A673 (cell line): ENCODE data around the gene PCDHGB6.

Experiments used
- EZH2 ChIP-seq: fragments of 200-600 bp; sonication (generic); IDR thresholded peaks from 2 replicates; pipeline ENCODE4 v1.6.1; 2017; ENCODE audit warnings: borderline replicate concordance, low read depth, mild to moderate bottlenecking, mixed read lengths, antibody characterized with exemption, low read length; ENCODE audit not compliant: poor library complexity, severe bottlenecking
- TF ChIP-seq, protein P1 (sequence below): fragments of 300-800, 200-600 bp; sonication (generic); conservative IDR thresholded peaks from 2 replicates; pipeline ENCODE4 v1.5.1; 2017; ENCODE audit warnings: low read depth, mild to moderate bottlenecking, antibody characterized with exemption, low read length, moderate library complexity, mixed read lengths

GRCh38 chr5:141431286-141431685 is 23.5 kb downstream of the PCDHGB6 start:
- TF ChIP-seq, protein P1, sequence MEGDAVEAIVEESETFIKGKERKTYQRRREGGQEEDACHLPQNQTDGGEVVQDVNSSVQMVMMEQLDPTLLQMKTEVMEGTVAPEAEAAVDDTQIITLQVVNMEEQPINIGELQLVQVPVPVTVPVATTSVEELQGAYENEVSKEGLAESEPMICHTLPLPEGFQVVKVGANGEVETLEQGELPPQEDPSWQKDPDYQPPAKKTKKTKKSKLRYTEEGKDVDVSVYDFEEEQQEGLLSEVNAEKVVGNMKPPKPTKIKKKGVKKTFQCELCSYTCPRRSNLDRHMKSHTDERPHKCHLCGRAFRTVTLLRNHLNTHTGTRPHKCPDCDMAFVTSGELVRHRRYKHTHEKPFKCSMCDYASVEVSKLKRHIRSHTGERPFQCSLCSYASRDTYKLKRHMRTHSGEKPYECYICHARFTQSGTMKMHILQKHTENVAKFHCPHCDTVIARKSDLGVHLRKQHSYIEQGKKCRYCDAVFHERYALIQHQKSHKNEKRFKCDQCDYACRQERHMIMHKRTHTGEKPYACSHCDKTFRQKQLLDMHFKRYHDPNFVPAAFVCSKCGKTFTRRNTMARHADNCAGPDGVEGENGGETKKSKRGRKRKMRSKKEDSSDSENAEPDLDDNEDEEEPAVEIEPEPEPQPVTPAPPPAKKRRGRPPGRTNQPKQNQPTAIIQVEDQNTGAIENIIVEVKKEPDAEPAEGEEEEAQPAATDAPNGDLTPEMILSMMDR = no peak
- TF ChIP-seq EZH2 = no peak
